Right lobe of liver (tissue), 6 donors: ENCODE measurements around the gene LAMB3. TPM values are rescaled to one million over a fixed set of nuclear protein-coding genes. Genes with fewer than 3 reads are reported as not detected.
"Not testable (repeated sequence)": the region's sequence is repeated elsewhere in the genome, so short reads cannot be mapped to it uniquely, and the experiment has no call there.

Experiments
- ATAC-seq, 4 donors: fragments of 200-7000 bp; cut with Tn5 transposase; one replicate each; pipeline ENCODE4 v1.9.1; 2020; ENCODE audit warnings: mild to moderate bottlenecking in 4 of 4, moderate library complexity in 4 of 4
- DNase-seq, 3 donors: peaks; one replicate each; pipeline ENCODE4 v3.0.0-alpha.2; 2020
- H3K27ac ChIP-seq, 3 donors: fragments of 200-600 bp; one replicate each; pipeline ENCODE4 v1.8.0; 2022
- H3K27me3 ChIP-seq, 2 donors: fragments of 200-600 bp; one replicate each; pipeline ENCODE4 v1.8.0; 2022
- H3K36me3 ChIP-seq, 4 donors: fragments of 200-600 bp; sonication (generic) in 1 of 4; one replicate each; pipeline versions ENCODE4 v1.5.1 to v1.8.0; 2017 to 2022; ENCODE audit warnings: control low read depth in 1 of 4
- H3K4me1 ChIP-seq, 4 donors: fragments of 200-600 bp; sonication (generic) in 1 of 4; one replicate each; pipeline versions ENCODE4 v1.5.1 to v1.8.0; 2017 to 2022; ENCODE audit warnings: control low read depth in 1 of 4
- H3K4me3 ChIP-seq, 3 donors: fragments of 200-600 bp; one replicate each; pipeline ENCODE4 v1.8.0; 2022
- H3K9me3 ChIP-seq, 4 donors: fragments of 200-600 bp; sonication (generic) in 1 of 4; one replicate each; pipeline versions ENCODE4 v1.5.1 to v1.8.0; 2017 to 2022; ENCODE audit warnings: control low read depth in 1 of 4
- CTCF ChIP-seq, 4 donors: fragments of 200-600 bp in 3 of 4; fragments of 450-650 bp in 1 of 4; IDR thresholded peaks; one replicate each; pipeline versions ENCODE4 v1.5.1 to v1.8.0; 2016 to 2022; ENCODE audit warnings: antibody characterized with exemption in 4 of 4, mild to moderate bottlenecking in 2 of 4
- POLR2A ChIP-seq: fragments of 450-650 bp; IDR thresholded peaks from one replicate; pipeline ENCODE4 v1.6.1; 2017; ENCODE audit warnings: antibody characterized with exemption, mild to moderate bottlenecking
- WGBS: methylation state at CpG from one replicate; pipeline ENCODE4 v1.1.6; 2018; ENCODE audit warnings: low coverage, low lambda C conversion rate; ENCODE audit not compliant: insufficient coverage; ENCODE audit errors: missing lambda C conversion rate; 5-methylcytosine and 5-hydroxymethylcytosine counted together
- intact Hi-C, 2 donors: fragments of 100-400 bp; cut with DNase I; formaldehyde crosslinking; loops; one replicate each; pipeline versions ENCODE4 v1.11.2 to v1.14.1; 2022
- long read RNA-seq: library from polyadenylated mRNA; unstranded; transcript quantifications from one replicate; pipeline ENCODE4 v2.0.0, GENCODE V29; 2019
- total RNA-seq, 6 experiments: library from RNA; depleted of rRNA in 2 of 6; stranded (reverse); fragments of >200 nt in 2 of 6; fragmentation: NEBNext Ultra II Directional in 3 of 6; extraction: Animal tissue kit (Norgen Biotek cat#: 25700) in 3 of 6; gene quantifications; one replicate each; pipeline versions ENCODE4 v1.1.0 to v1.2.4, GENCODE V29; 2016 to 2023
- donor health status: DM: no; HTN: yes; CAD: no.
- donor health status: DM: no; HTN: no; CAD: no.
- donor health status: DM: no; HTN: no; CAD: no.
- donor health status: DM: no; HTN: yes; CAD: no.
- donor health status: DM: no; HTN: yes; CAD: no.

The LAMB3 gene
- total RNA-seq, result 10 to 100 TPM in 1 of 6 experiments, 1 to 10 TPM in 5; 5.0 to 14.6 (median 8.4) TPM
- long read RNA-seq, partial matches to known transcripts, result 1 of 2 reads
- long read RNA-seq, other reads (novel, unspliced or antisense), result 1 of 2 reads

- H3K4me1 ChIP-seq, result peaks cover 0 to 44% (median 21%) of the 10 kb centered on the region in 4 donors
- H3K36me3 ChIP-seq, result no peaks in the 10 kb centered on the region
- intact Hi-C loops, result no loop called here
- peak within 1 kb of the TSS; percentile 36 to 68 (median 42) for H3K27ac ChIP-seq
- no peaks in the 10 kb centered on the region for H3K27me3 ChIP-seq
- TF ChIP-seq POLR2A, result no peak
- TF ChIP-seq CTCF (IDR thresholded peaks at IDR 0.05), result no peak
- ATAC-seq, result no peak
- no peaks in the 10 kb centered on the region for H3K9me3 ChIP-seq
- H3K4me3 ChIP-seq, result no peak within 1 kb of the TSS
- peak in 1 of 3 donors; percentile 33 for DNase-seq
- WGBS, result 88% methylated on average over 11 of the region's 14 CpGs
Measured at GRCh38 chr1:209652121-209652735, at the start of gene LAMB3. TSS of gene LAMB3 (minus strand) at chr1:209652425. CDS start at chr1:209650944, 1,481 bp downstream.

- H3K27me3 ChIP-seq, H3K9me3 ChIP-seq, H3K4me3 ChIP-seq, intact Hi-C loops, H3K36me3 ChIP-seq, ATAC-seq, DNase-seq: not testable (repeated sequence)
- peaks cover 0 to 30% (median 11%) of the 10 kb centered on the region in 4 donors for H3K4me1 ChIP-seq
- peak overlapping the region in 2 of 3 donors; percentile 60 to 77 for H3K27ac ChIP-seq
Measured at GRCh38 chr1:209700686-209701085, 48.5 kb upstream of the LAMB3 start.

GRCh38 chr1:209697126-209697525, 44.9 kb upstream of the LAMB3 start:
- H3K9me3 ChIP-seq, result no peaks in the 10 kb centered on the region
- no peak for DNase-seq
- H3K4me3 ChIP-seq, result no peak overlapping the region
- H3K27ac ChIP-seq, result peak overlapping the region in 2 of 3 donors; percentile 22 to 45
- peaks cover 0 to 33% (median 9%) of the 10 kb centered on the region in 4 donors for H3K4me1 ChIP-seq
- TF ChIP-seq POLR2A, result no peak
- no peak for TF ChIP-seq CTCF (IDR thresholded peaks at IDR 0.05)
- intact Hi-C loops, result loop anchor here in 1 of 2 donors (10.0 kb wide), 1 partner anchor 48 kb away; no protein-coding TSS in a partner anchor
- 76% methylated on average over 3 of the region's 3 CpGs for WGBS
- no peaks in the 10 kb centered on the region for H3K36me3 ChIP-seq
- H3K27me3 ChIP-seq, result no peaks in the 10 kb centered on the region
- ATAC-seq, result peak in 1 of 4 donors; percentile 72

GRCh38 chr1:209696673-209697072, 44.4 kb upstream of the LAMB3 start:
- ATAC-seq (peak; percentile 76 to 91 (median 88)), DNase-seq (peak; percentile 52 to 78 (median 76))
- Histone ChIP-seq H3K9me3 (no peaks in the 10 kb centered on the region), H3K27me3 (no peaks in the 10 kb centered on the region), H3K4me3 (no peak overlapping the region), H3K27ac (peak overlapping the region in 2 of 3 donors; percentile 22 to 45), H3K36me3 (no peaks in the 10 kb centered on the region), H3K4me1 (peaks cover 0 to 30% (median 9%) of the 10 kb centered on the region in 4 donors)
- intact Hi-C loops, result loop anchor here in 1 of 2 donors (10.0 kb wide), 1 partner anchor 48 kb away; no protein-coding TSS in a partner anchor
- TF ChIP-seq POLR2A (no peak), CTCF (IDR thresholded peaks at IDR 0.05) (no peak)

GRCh38 chr1:209692745-209693504, 40.7 kb upstream of the LAMB3 start:
- no peaks in the 10 kb centered on the region for H3K36me3 ChIP-seq
- peak; percentile 77 to 84 (median 79) for ATAC-seq
- H3K27me3 ChIP-seq, result no peaks in the 10 kb centered on the region
- 0% methylated on average over 3 of the region's 3 CpGs for WGBS
- intact Hi-C loops, result loop anchor here (5.0 to 10.0 kb wide), 2 partner anchors 52 to 54 kb away; no protein-coding TSS in a partner anchor
- no peaks in the 10 kb centered on the region for H3K9me3 ChIP-seq
- H3K27ac ChIP-seq, result peak overlapping the region in 1 of 3 donors; percentile 12
- no peak for TF ChIP-seq POLR2A
- peak; percentile 85 to 95 (median 91) for TF ChIP-seq CTCF (IDR thresholded peaks at IDR 0.05)
- peak; percentile 63 to 78 (median 65) for DNase-seq
- H3K4me1 ChIP-seq, result peaks cover 0 to 16% (median 6%) of the 10 kb centered on the region in 4 donors
- H3K4me3 ChIP-seq, result no peak overlapping the region
